Suprapubic skin (tissue), 4 donors: ENCODE measurements around the gene ITPK1.

Source experiments
- EP300 ChIP-seq: sonication (generic); formaldehyde crosslinking; IDR thresholded peaks from one replicate; pipeline ENCODE4 v1.6.1; 2017; ENCODE audit warnings: antibody characterized with exemption
- POLR2AphosphoS5 ChIP-seq, 3 donors: sonication (generic); formaldehyde crosslinking; IDR thresholded peaks; one replicate each; pipeline ENCODE4 v1.6.1; 2017; ENCODE audit warnings: antibody characterized with exemption in 3 of 3
- TF ChIP-seq, protein P1 (sequence below), 2 donors: fragments of 200-600 bp in 1 of 2; fragments of 450-650 bp in 1 of 2; sonication (generic) in 1 of 2; IDR thresholded peaks; one replicate each; pipeline ENCODE4 v1.5.1; 2016 to 2019; ENCODE audit warnings: antibody characterized with exemption in 2 of 2, mild to moderate bottlenecking in 1 of 2, moderate library complexity in 1 of 2

DNA sequence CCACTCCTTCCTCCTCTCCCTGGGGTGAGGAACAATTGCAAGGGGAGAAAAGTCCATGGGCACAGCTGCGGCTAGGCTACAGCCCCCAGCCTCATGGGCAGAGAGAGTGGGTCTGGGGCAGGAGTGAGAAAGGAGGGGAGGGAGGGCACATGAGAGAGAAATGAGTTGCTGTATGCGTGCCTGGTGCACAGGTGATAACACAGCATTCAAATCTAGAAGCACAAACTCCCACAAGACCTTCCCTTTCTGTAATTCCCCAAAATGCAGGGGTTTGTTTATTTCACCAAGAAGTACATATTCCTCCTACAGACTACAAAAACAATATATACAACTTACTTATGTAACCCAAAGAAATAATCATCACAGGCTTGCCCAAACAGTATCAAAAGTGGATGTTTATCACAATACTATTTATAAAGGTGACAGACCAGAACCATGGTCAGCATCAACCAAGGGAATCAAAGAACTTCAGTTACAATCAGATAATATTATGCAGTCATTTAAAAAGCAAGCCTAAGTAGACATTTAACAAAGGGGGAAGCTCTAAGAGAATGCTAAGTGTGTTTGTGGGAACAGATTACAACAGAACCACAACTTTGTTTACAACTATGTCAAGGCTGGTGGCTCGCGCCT lies 54.2 kb downstream of the ITPK1 start:
- TF ChIP-seq, protein P1, sequence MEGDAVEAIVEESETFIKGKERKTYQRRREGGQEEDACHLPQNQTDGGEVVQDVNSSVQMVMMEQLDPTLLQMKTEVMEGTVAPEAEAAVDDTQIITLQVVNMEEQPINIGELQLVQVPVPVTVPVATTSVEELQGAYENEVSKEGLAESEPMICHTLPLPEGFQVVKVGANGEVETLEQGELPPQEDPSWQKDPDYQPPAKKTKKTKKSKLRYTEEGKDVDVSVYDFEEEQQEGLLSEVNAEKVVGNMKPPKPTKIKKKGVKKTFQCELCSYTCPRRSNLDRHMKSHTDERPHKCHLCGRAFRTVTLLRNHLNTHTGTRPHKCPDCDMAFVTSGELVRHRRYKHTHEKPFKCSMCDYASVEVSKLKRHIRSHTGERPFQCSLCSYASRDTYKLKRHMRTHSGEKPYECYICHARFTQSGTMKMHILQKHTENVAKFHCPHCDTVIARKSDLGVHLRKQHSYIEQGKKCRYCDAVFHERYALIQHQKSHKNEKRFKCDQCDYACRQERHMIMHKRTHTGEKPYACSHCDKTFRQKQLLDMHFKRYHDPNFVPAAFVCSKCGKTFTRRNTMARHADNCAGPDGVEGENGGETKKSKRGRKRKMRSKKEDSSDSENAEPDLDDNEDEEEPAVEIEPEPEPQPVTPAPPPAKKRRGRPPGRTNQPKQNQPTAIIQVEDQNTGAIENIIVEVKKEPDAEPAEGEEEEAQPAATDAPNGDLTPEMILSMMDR (IDR thresholded peaks at IDR 0.05) = no peak
- TF ChIP-seq POLR2AphosphoS5 (IDR thresholded peaks at IDR 0.05) (no peak), EP300 (no peak)
